ENCODE data around the gene KCNN1.
A peak's percentile ranks its signal among the peaks of the same experiment; 100 is the strongest.
"Not testable (repeated sequence)": the region's sequence is repeated elsewhere in the genome, so short reads cannot be mapped to it uniquely, and the experiment has no call there.

The KCNN1 gene

DNA sequence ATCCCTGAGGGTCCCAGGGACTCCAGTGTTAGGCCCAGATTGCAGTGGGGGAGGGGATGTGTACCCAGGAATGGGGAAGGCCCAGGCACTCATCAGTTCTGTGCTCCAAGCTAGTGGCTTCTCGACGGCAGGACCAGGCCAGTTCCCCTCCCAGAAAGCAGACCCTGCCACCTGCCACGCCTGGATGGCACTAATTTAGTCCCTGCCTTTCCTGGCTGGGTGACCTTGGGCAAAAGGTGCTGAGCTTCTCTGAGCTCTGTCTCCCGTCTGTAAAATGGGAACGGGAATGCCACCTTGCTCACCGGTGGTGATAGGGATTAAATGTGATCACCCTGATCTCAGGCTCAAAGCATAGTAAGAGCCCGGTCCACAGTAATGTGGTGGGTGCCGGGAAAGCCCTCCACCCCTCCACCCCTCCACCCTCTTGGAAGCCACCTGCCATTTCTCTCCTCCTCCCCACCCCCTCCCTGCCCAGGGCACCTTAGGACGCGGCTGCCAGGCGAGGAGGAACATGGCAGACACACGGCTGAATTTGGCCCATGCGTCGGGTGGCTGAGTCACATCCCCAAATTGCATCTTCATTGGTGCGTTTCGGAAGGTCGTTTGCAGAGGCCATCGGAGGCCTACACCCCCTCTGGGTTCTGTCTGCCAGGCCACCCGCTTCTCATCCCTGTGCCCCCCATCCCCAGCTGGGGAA, 2.3 kb downstream of the KCNN1 start:
- no peak for DNase-seq (ENCODE audit: low read depth)

GRCh38 chr19:17972230-17972629, 5.3 kb downstream of the KCNN1 start:
- no peak for DNase-seq (ENCODE audit: low read depth)

- DNase-seq (ENCODE audit: low read depth) = no peak
Measured at GRCh38 chr19:17973759-17974158, 6.9 kb downstream of the KCNN1 start.

GRCh38 chr19:17974551-17974950, 7.6 kb downstream of the KCNN1 start:
- DNase-seq (ENCODE audit: low read depth) = no peak

GRCh38 chr19:17975032-17975431, 8.1 kb downstream of the KCNN1 start:
- no peak for DNase-seq (ENCODE audit: low read depth)

DNA sequence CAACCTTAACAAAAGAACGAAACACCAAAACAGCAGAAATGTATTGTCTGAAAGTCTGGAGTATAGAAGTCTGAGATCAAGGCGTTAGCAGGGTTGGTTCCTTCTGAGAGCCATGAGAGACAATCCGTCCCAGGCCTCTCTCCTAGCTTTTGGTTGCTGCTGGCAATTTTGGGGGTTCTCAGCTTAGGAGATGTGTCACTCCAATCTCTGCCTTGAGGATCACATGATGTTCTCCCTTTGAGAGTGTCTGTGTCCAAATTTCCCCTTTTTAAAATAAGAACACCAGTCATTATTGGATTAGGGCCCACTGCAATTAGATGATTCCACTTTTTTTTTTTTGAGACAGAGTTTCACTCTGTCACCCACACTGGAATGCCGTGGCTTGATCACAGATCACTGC, 10.1 kb downstream of the KCNN1 start:
- DNase-seq (ENCODE audit: low read depth) = no peak

DNA sequence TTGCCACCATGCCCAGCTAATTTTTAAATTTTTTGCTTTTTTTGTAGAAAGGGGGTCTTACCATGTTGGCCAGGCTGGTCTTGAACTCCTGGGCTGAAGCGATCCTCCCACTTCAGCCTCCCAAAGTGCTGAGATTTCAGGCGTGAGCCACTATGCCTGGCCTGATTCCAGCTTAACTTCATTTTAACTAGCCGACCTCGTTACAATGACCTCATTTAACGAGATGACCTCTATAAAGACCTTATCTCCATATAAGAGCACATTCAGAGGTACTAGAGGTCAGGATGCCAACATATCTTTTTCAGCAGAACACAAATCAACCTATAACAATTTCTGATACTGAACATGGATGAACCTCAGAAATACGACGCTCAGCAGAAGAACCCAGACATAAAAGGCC, 10.6 kb downstream of the KCNN1 start:
- no peak for DNase-seq (ENCODE audit: low read depth)

DNA sequence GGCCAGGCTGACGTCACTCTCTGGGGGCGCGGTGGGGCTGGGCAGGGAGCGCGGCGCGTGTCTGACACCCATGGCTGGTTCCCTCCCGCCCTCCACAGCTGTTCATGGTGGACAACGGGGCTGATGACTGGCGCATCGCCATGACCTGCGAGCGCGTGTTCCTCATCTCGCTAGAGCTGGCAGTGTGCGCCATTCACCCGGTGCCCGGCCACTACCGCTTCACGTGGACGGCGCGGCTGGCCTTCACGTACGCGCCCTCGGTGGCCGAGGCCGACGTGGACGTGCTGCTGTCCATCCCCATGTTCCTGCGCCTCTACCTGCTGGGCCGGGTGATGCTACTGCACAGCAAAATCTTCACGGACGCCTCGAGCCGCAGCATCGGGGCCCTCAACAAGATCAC, 14.7 kb downstream of the KCNN1 start:
- DNase-seq (ENCODE audit: low read depth) = no peak

DNA sequence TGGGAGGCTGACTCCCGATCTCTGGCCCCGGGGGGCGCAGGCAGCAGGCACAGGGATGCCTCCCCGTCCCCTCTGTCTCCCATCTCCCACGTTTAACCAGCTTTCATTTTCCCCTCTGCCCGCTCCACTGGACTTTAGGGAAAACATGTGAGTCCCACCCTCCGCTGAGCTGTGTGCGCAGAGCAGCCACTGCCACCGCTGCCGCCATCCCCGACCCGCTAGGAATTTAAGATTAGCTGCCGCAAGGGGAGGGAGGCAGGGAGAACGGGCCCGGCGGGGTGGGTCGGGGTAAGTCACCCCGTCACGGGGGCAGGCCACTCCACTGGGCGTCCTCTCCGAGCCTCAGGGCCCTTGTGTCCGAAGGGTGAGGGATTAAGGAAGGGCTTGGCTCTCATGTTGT, 15.5 kb downstream of the KCNN1 start:
- no peak for DNase-seq (ENCODE audit: low read depth)

- DNase-seq (ENCODE audit: low read depth) = no peak
Measured at GRCh38 chr19:17985037-17985818, 18.3 kb downstream of the KCNN1 start.

GRCh38 chr19:17986569-17986968, 19.7 kb downstream of the KCNN1 start:
- DNase-seq (ENCODE audit: low read depth) = not testable (repeated sequence)

GRCh38 chr19:17988161-17988560, 21.3 kb downstream of the KCNN1 start:
- DNase-seq (ENCODE audit: low read depth) = no peak

DNA sequence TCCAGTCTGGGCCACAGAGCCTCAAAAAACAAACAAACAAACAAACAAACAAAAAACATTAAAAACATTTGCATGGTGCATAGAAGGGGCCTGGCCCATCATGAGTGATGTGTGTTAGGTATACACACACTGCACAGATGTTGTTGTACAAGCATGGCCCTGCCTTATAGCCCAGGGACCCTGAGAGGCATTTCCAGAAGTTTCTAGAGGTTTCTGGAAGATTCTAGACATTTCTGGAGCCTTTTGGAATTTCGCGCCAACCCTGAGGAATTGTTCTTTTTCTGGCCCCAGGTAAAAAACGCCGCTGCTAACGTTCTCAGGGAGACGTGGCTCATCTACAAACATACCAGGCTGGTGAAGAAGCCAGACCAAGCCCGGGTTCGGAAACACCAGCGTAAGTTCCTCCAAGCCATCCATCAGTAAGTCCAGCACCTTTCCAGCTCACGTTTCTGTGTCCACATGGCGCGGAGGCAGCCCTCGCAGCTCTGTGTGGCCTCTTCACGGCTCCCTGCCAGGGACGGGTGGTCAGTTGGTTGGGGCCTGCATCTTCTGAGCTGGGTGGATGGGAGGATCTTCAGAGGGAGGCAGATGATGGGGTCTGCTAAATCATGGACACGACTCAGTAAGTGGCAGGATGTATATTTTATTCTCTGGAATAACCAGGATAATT, 22.7 kb downstream of the KCNN1 start:
- DNase-seq (ENCODE audit: low read depth) = no peak

DNA sequence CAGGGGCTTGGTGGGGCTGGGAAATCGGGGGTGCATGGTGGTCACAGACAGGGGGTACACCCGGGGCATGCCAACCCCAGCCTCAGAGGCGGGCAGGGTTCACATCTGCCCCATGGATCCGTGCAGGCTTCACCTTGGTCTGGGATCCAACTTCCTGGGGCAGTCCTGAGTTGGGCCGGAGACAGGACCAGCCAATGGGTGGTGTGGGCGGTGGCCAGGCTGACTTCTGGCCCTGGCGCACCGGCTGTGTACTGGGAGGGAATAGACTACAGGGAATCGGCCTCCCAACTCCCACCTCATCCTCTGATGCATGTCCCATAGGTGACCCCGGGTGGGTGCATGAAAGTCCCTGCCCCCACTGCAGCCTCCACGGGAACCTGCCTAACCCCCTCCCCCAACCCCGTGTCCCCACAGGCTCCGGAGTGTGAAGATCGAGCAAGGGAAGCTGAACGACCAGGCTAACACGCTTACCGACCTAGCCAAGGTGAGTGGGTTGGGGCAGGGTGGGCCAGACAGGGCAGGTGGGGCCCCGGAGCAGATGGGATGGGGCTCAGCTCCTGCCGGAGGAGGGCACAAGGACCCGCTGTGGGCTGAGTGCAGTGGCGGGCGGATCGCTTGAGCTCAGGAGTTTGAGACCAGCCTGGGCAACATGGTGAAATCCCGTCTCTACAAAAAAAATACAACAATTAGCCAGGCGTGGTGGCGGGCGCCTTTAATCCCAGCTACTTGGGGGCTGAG, 26.3 kb downstream of the KCNN1 start:
- no peak for DNase-seq (ENCODE audit: low read depth)

GRCh38 chr19:17996826-17997316, 30.0 kb downstream of the KCNN1 start:
- DNase-seq (ENCODE audit: low read depth) = peak; percentile 79

DNA sequence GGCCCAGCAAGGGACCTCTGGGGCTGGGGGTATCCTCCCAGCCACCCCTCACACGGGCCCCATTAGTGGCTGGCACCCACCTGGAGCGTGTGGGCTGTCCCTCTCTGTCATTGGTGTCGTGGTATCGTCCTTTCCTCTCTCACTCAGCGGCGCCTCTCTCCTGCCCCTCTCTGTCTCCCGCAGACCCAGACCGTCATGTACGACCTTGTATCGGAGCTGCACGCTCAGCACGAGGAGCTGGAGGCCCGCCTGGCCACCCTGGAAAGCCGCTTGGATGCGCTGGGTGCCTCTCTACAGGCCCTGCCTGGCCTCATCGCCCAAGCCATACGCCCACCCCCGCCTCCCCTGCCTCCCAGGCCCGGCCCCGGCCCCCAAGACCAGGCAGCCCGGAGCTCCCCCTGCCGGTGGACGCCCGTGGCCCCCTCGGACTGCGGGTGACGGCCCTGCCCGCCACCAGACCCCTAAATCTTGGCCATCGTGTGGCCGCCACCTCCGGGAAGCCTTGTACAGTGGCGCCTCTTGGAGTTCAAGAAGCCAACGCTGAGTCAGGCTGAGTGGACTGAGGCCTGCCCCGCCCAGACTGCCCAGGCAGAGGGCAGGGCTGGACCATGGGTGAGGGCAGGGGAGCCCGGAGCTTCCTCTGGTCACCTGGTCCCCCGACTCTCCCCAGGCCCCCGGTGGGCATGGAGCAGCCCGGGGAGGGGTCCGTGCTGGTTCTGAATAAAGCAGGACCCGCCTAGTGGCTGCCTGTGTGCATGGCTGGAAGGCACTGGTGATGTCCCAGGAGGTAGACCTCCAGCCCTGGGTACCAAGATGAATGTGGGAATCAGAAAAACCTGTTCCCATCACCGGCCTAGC, 31.3 kb downstream of the KCNN1 start:
- DNase-seq (ENCODE audit: low read depth) = peak; percentile 82

- DNase-seq (ENCODE audit: low read depth) = no peak
Measured at GRCh38 chr19:17998827-17999150, 31.9 kb downstream of the KCNN1 start.

DNA sequence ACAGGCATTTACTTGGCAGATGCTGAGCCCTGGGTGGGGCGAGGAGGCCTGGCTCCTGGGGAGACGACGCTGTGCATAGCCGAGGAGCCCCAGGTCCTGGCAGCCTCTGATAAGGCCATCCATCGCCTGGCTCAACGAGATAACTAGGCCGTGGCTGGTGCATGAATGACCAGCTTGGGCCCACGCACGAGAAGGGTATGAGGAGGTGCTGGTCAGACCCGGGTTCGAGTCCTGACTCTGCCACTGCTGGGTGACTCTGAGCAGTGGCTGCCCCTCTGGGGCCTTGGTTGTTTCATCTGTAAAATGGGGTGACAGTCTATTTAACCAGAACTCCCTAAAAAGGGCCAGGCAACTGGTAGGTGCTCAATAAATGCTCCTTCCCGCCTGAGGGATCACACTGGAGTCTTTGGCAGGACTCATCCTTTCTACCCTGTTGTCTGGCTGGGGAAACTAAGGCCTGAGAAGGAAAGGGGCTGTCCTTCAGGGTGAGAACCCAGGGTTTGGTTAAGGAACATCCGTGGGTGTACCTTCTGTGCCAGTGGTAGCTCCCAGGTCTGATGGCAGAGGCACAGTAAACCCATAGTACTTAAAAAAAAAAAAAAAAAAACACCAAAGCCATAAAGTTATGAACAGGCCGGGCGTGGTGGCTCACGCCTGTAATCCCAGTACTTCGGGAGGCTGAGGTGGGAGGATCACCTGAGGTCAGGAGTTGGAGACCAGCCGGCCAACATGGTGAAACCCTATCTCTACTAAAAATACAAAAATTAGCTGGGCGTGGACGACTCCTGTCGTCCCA, 33.0 kb downstream of the KCNN1 start:
- DNase-seq (ENCODE audit: low read depth) = no peak

DNA sequence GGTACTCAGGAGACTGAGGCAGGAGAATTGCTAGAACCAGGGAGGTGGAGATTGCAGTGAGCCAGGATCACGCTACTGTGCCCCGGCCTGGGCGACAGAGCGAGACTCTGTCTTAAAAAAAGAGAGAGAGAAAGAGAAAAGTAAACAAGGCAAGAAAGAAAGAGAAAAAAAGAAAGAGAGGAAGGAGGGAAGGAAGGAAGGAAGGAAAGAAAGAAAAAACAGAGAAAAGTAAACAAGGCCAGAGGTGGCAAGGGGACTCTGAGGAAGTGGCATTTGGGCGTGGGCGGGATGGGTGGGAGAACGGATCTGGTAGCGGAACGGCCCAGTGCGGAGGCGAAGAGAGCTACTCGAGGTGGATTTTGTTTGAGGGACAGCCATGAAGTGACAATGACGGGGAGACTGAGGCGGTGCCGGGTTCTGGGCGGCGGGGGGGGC, 33.6 kb downstream of the KCNN1 start:
- DNase-seq (ENCODE audit: low read depth) = no peak

Measured in ELR (cell line).